Endometrial microvascular endothelial cells (primary cell): ENCODE data around the gene SCYGR3. TPM values are rescaled to one million over a fixed set of nuclear protein-coding genes. Genes with fewer than 3 reads are reported as not detected.

ENCODE experiments used
- in situ Hi-C: cut with HindIII; loops from 2 replicates; pipeline ENCODE4 v1.10.0; 2017; ENCODE audit warnings: low sequenced_read_pairs, low pct_unique_long_range_greater_than_20kb; ENCODE audit errors: inconsistent ontology term
- total RNA-seq: library from RNA; depleted of rRNA; stranded (reverse); fragments of >200 nt; gene quantifications from one replicate; pipeline ENCODE4 v1.2.3, GENCODE V29; 2015; ENCODE audit errors: inconsistent ontology term

SCYGR3 gene
- total RNA-seq, 1 donor from 2014 or later, result not detected

- in situ Hi-C loops, result no loop called here
These were observed 37.8 kb downstream of the SCYGR3 start for GRCh38 chr2:227576812-227577211.

GRCh38 chr2:227576110-227576509 lies 38.5 kb downstream of the SCYGR3 start:
- in situ Hi-C loops, result no loop called here

GRCh38 chr2:227570615-227571014 lies 44.0 kb downstream of the SCYGR3 start:
- in situ Hi-C loops, result no loop called here

GRCh38 chr2:227568852-227569169 lies 45.8 kb downstream of the SCYGR3 start:
- in situ Hi-C loops, result no loop called here

- in situ Hi-C loops, result no loop called here
These were observed 48.6 kb downstream of the SCYGR3 start for GRCh38 chr2:227566012-227566411.

- in situ Hi-C loops, result no loop called here
These were observed 49.6 kb downstream of the SCYGR3 start for GRCh38 chr2:227565080-227565479.

Other genes with a start within 250 kb of the SCYGR3 start
- gene TM4SF20, start 235.5 kb downstream of the SCYGR3 start, total RNA-seq, result not detected
- not detected for gene SCYGR1, start 226.9 kb downstream of the SCYGR3 start, total RNA-seq
- gene AGFG1, start 142.7 kb downstream of the SCYGR3 start, total RNA-seq, result 104 TPM
- gene SCYGR2, start 15.9 kb downstream of the SCYGR3 start, total RNA-seq, result not detected
- not detected for gene SCYGR4, start 2.7 kb upstream of the SCYGR3 start, total RNA-seq
- not detected for gene SCYGR5, start 52.0 kb upstream of the SCYGR3 start, total RNA-seq
- not detected for gene SLC19A3, start 103.2 kb upstream of the SCYGR3 start, total RNA-seq
- gene SCYGR6, start 109.9 kb upstream of the SCYGR3 start, total RNA-seq, result not detected
- gene SCYGR7, start 113.5 kb upstream of the SCYGR3 start, total RNA-seq, result not detected
- gene SCYGR8, start 131.1 kb upstream of the SCYGR3 start, total RNA-seq, result not detected
- gene CCL20, start 199.0 kb upstream of the SCYGR3 start, total RNA-seq, result 2.5 TPM